OCI-LY3 (cell line): ENCODE measurements around the gene FAM98A.

Experiments
- H2AFZ ChIP-seq: fragments of 200-600, 300-600 bp; shearing (Covaris generic); 2 replicates; pipeline ENCODE4 v1.6.0; 2014; ENCODE audit warnings: antibody characterized with exemption, low read depth, low read length
- H3K27ac ChIP-seq: fragments of 200-600, 300-600 bp; sonication (generic); 2 replicates; pipeline ENCODE4 v1.5.1; 2014; ENCODE audit warnings: mild to moderate bottlenecking, low read length, moderate library complexity, mixed read lengths
- H3K27me3 ChIP-seq: fragments of 200-600, 300-600 bp; sonication (generic); 2 replicates; pipeline ENCODE4 v1.6.1; 2014; ENCODE audit warnings: low read depth, low read length, mixed read lengths
- H3K36me3 ChIP-seq: fragments of 200-600, 300-600 bp; sonication (generic); replicated peaks from 2 replicates; pipeline ENCODE3; 2014; ENCODE audit warnings: low read depth, low read length, mixed read lengths
- H3K4me1 ChIP-seq: fragments of 300-600, 200-600 bp; sonication (generic); 2 replicates; pipeline ENCODE4 v1.6.1; 2014; ENCODE audit warnings: low read length, mixed read lengths
- H3K4me2 ChIP-seq: fragments of 200-600, 300-600 bp; sonication (generic); 2 replicates; pipeline ENCODE4 v1.6.1; 2014; ENCODE audit warnings: low read length, mixed read lengths
- H3K4me3 ChIP-seq: fragments of 300-600, 200-600 bp; sonication (generic); 2 replicates; pipeline ENCODE4 v1.5.1; 2014; ENCODE audit warnings: antibody characterized with exemption, mild to moderate bottlenecking, low read length, moderate library complexity
- H3K79me2 ChIP-seq: fragments of 300-600, 200-600 bp; shearing (Covaris generic); 2 replicates; pipeline ENCODE4 v1.6.1; 2014; ENCODE audit warnings: mild to moderate bottlenecking, low read length, mixed read lengths
- H3K9ac ChIP-seq: fragments of 300-600, 200-600 bp; shearing (Covaris generic); 2 replicates; pipeline ENCODE4 v1.6.0; 2014; ENCODE audit warnings: mild to moderate bottlenecking, low read length, moderate library complexity
- H3K9me3 ChIP-seq: fragments of 200-600, 300-600 bp; shearing (Covaris generic); 2 replicates; pipeline ENCODE4 v1.6.1; 2014; ENCODE audit warnings: low read length, mixed read lengths; ENCODE audit not compliant: insufficient read depth
- H4K20me1 ChIP-seq: fragments of 200-600, 300-600 bp; sonication (generic); 2 replicates; pipeline ENCODE4 v1.6.1; 2016; ENCODE audit warnings: low read length, mixed read lengths; ENCODE audit not compliant: insufficient read depth
- CTCF ChIP-seq: fragments of 200-600, 300-600 bp; sonication (generic); IDR thresholded peaks from 2 replicates; pipeline ENCODE4 v1.5.1; 2014; ENCODE audit warnings: antibody characterized with exemption, low read length, low read depth
- EZH2phosphoT487 ChIP-seq: fragments of 200-600 bp; shearing (Covaris generic); IDR thresholded peaks from 2 replicates; pipeline ENCODE4 v1.6.1; 2018; ENCODE audit warnings: antibody characterized with exemption, mixed run types, low read depth

FAM98A gene

GRCh38 chr2:33560017-33560416 lies 39.1 kb downstream of the FAM98A start:
- no peak for TF ChIP-seq CTCF
- H4K20me1 ChIP-seq, result no peaks in the 10 kb centered on the region
- no peaks in the 10 kb centered on the region; the same call in 1 of the 2 replicates for H3K79me2 ChIP-seq
- H3K27ac ChIP-seq, result no peak overlapping the region
- peaks cover 83% of the 10 kb centered on the region for H3K36me3 ChIP-seq
- H2AFZ ChIP-seq, result no peak overlapping the region
- no peak overlapping the region for H3K4me2 ChIP-seq
- H3K9me3 ChIP-seq, result no peaks in the 10 kb centered on the region
- H3K4me3 ChIP-seq, result no peak overlapping the region
- H3K27me3 ChIP-seq, result no peaks in the 10 kb centered on the region
- H3K4me1 ChIP-seq, result no peaks in the 10 kb centered on the region
- H3K9ac ChIP-seq, result no peak overlapping the region

GRCh38 chr2:33559328-33559727 lies 39.8 kb downstream of the FAM98A start:
- Histone ChIP-seq H3K79me2 (no peaks in the 10 kb centered on the region; the same call in 1 of the 2 replicates), H3K36me3 (peaks cover 82% of the 10 kb centered on the region), H2AFZ (no peak overlapping the region), H3K27ac (no peak overlapping the region), H3K4me1 (peaks cover 3% of the 10 kb centered on the region; the same call in 1 of the 2 replicates), H4K20me1 (no peaks in the 10 kb centered on the region), H3K9ac (no peak overlapping the region), H3K27me3 (no peaks in the 10 kb centered on the region), H3K4me2 (no peak overlapping the region), H3K9me3 (no peaks in the 10 kb centered on the region), H3K4me3 (no peak overlapping the region)
- TF ChIP-seq CTCF (no peak), EZH2phosphoT487 (no peak)

GRCh38 chr2:33555681-33556080 lies 43.4 kb downstream of the FAM98A start:
- Histone ChIP-seq H3K4me2 (no peak overlapping the region), H3K9ac (no peak overlapping the region), H3K27me3 (no peaks in the 10 kb centered on the region), H4K20me1 (no peaks in the 10 kb centered on the region), H3K9me3 (no peaks in the 10 kb centered on the region), H3K79me2 (no peaks in the 10 kb centered on the region; the same call in 1 of the 2 replicates), H3K4me1 (peaks cover 6% of the 10 kb centered on the region; the same call in 1 of the 2 replicates), H2AFZ (no peak overlapping the region), H3K4me3 (no peak overlapping the region), H3K27ac (no peak overlapping the region), H3K36me3 (peaks cover 78% of the 10 kb centered on the region)
- TF ChIP-seq CTCF, result no peak
- TF ChIP-seq EZH2phosphoT487, result no peak

- no peaks in the 10 kb centered on the region for H3K9me3 ChIP-seq
- H2AFZ ChIP-seq, result no peak overlapping the region
- no peaks in the 10 kb centered on the region for H3K27me3 ChIP-seq
- H3K27ac ChIP-seq, result no peak overlapping the region
- H4K20me1 ChIP-seq, result no peaks in the 10 kb centered on the region
- H3K4me2 ChIP-seq, result no peak overlapping the region
- H3K79me2 ChIP-seq, result no peaks in the 10 kb centered on the region
- peaks cover 6% of the 10 kb centered on the region; the same call in 1 of the 2 replicates for H3K4me1 ChIP-seq
- H3K9ac ChIP-seq, result no peak overlapping the region
- no peak overlapping the region for H3K4me3 ChIP-seq
- peaks cover 70% of the 10 kb centered on the region for H3K36me3 ChIP-seq
- no peak for TF ChIP-seq CTCF
- no peak for TF ChIP-seq EZH2phosphoT487
Measured at GRCh38 chr2:33552758-33553461, 46.2 kb downstream of the FAM98A start.
